CD4-positive, alpha-beta T cell treated with Interleukin-6 for 4 hours (primary cell): Measurements from ENCODE around the gene RSPH4A.
"Not testable (repeated sequence)": the region's sequence is repeated elsewhere in the genome, so short reads cannot be mapped to it uniquely, and the experiment has no call there.

Experiments used
- DNase-seq: peaks from one replicate; pipeline ENCODE4 v3.0.0-alpha.2; 2020; ENCODE audit warnings: mixed read lengths

Gene RSPH4A

DNA sequence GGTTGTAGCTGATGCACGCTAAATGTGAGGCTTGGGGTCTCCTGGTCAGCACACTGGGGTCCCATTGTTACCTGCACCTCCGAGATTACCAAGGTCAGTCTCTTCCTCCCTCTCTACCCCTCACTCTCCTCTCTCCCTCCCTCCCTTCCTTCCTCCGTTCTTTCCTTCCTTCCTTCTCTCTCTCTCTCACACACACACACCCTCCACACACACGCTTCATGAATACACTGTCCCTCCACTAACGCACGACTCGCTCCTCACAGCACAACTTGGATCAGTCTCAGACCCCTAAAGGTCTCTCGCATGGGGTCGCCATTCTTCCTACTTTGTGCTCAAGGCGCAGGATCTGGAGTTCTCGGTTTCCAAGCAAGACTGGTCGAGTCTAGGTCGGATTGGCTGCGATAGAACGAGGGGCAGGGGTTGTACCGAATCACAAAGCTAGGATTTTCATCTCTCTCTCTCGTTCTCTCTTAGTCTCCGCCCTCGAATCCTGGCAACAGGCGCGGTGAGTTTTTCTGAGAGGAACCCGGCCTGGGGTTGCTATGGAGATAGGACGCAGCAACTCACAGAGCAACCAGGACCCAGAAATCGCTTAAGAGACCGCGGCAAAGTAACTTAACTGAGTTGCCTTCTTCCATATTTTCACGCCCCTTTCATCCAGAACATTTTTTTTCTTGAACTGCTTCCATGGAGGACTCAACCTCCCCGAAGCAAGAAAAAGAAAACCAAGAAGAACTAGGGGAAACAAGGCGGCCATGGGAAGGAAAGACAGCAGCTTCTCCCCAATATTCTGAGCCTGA lies at the start of gene RSPH4A:
Gene RSPH4A, plus strand, starts transcription at position 543 of the 800 bp plus-strand sequence. Its CDS starts 145 bp downstream, at position 688.
- peak; percentile 66 for DNase-seq

DNA sequence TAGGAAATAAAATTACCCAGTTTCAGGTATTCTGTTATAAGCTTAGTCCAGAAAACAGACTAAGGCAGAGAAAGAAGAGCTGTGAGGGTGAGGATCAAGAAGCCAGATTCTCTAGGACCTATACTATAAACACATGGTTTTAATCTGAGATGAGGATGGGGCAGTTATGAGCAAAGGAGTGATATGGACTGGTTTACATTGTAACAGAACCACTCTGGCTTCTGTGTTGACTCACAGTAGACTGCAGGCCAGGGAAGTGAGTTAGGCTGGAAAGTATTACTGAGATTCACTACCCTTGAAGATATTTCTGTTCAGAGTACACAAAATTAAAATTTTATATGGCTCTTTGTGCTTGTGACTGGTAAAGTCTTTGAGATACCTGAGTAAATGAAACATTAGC lies 48.2 kb upstream of the RSPH4A start:
- no peak for DNase-seq

DNA sequence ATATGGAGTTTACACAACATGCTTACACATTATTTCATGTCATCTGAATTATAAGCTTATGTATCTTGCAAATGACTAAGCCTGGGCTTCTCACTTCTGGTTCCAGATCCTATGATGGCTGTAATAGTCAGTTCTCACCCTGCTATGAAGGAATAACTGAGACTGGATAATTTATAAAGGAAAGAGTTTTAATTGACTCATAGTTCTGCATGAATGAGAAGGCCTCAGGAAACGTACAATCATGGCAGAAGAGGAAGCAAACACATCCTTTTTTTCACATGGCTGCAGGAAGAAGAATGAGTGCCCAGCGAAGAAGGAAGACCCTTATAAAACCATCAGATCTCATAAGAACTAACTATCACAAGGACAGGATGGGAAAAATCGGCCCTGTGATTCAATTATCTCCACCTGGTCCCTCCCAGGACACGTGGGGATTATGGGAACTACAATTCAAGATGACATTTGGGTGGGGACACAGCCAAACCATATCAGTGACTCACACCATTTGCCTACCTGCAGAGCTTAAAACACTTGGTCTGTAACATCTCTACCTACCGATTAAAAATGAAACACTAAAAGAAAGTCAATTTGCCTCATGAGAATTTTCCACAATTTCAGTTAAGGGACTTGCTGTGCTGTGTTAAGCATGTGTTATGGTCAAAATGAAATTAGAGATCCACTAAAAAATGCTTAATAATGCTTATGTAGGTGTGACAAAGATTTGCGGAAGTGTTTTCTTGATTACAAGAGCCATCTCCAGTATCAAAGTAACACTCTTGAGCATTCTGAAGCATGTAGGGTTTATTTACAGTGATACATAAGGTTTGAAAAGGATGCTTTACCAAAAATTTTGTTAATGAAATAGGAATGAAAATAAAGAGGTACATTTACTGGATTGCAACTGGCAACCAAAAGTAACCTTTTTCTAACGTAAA lies 47.2 kb upstream of the RSPH4A start:
- no peak for DNase-seq

DNA sequence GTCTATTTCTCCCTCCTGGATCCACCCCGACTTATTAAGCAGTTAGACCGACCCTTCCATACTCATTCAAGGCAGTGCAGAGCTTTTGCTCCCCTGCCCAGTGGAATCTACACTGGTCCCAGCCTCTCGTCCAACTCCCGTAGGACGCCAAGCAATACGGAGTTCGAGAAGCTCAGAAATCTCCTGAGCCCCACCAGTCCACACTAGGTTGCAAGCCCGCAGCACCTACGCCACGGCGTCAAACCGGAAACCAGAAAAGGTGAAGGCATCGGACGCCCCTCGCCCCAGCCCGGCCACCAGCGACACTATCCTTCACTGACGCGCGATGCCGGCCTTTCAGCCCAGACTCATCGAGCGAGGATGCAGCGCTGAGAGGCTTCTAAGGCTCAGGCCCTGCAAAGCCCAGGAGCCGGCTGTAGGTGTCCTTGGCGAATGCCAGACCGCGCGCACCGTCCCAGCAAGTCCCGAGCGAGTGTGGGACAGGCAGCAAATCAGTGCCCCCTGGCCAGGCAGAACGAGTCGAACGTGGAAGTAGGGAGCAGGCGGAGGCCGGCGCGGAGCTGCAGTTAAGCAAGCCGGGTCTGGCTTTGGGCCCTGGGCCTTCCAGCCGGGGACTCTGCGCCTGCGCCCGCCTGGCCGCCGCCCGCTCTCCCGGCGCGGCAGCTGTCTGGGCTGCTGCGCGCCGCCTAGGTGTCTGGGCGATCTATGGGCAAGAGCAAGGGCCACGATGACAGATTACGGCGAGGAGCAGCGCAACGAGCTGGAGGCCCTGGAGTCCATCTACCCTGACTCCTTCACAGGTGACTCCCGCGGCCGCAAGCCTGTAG lies 45.2 kb upstream of the RSPH4A start, which contains the start of gene RWDD1:
Gene RWDD1, plus strand, starts transcription at position 649 of the 827 bp plus-strand sequence. Its CDS starts 79 bp downstream, at position 728.
- peak; percentile 98 for DNase-seq

DNA sequence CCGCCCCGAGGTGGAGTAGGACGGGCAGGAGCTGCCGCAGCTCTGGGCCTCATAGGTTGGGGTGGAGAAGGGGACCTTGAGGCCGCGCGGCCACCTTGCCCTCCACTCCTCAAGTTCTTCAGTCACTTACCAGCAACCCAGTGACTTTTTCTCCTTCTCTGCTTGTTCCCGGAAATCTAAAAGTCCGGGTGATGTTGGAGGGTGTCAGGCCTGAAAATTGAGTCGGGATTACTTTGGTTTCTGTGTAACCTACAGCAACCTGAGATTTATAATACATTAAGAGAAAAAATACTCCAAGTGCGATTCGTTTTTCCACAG lies 44.6 kb upstream of the RSPH4A start:
- no peak for DNase-seq

DNA sequence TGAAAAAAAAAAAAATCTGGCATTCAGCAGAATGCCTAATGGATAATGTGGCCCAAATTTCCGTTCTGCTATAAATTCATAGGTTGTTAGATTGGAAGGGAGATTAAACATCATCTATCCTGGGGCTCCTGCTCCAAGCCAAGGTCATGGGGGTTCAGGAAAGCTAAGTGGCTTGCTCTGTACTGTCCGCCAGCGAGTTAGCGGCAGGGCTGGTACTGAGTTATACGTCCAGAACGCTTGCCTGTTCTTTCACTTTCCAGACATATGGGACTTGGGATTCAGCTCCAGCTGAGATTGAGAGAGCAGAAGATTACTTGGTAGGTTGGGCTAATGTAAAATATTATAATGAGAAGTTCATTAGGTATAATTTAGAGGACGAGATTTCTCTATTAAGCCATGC lies 44.1 kb upstream of the RSPH4A start:
- DNase-seq: peak; percentile 6

DNA sequence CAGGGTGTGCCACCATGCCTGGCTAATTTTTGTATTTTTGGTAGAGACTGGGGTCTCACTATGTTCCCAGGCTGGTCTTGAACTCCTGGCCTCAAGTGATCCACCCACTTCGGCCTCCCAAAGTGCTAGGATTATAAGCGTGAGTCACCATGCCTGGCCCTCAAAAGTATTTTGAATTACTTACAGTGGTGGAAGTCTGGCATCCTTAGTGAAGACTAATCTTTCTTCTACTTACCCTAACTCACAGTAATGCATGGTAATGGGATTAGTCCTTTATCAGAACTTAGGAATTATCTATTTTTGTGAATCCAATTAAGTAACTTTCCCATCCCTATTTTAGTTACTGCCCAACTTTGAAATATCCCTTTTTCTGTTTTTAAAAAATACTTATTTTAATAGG lies 41.1 kb upstream of the RSPH4A start:
- no peak for DNase-seq

DNA sequence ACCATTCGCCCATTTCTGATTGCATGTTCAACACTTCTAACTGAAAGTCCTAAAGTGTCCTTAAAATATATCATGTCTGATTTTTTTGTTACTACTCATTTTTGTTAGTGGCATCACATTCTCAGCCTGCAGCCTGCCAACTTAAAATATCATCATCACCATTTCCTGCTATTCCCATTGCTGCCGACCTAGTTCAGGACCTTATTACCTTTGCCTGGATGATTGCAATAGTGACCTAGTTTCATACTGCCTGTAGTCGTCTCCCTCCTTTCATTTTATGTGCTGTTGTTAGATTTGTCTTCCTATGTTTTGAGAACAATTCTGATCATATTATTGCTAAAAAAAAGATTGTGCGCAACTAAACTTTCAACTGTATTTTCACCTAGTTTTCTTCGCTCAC lies 38.8 kb upstream of the RSPH4A start:
- DNase-seq: no peak

DNA sequence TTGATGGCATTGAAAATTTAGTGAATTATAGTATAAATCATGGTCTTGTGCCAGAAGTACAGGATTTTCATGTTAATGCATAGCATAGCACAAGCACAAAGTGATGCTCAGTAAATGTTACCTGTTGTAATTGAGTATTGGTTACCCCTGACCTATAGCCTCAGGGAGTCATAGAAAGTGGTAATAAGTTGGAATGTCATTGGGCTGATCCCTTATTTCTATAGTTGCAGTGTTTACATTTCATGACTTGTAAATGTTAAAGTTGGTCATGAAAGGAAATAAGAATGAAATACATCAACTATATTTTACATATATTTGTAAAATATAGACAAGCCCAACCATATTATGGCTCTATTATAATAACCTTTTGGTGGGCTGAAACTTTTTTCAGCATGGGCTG lies 37.9 kb upstream of the RSPH4A start:
- no peak for DNase-seq

DNA sequence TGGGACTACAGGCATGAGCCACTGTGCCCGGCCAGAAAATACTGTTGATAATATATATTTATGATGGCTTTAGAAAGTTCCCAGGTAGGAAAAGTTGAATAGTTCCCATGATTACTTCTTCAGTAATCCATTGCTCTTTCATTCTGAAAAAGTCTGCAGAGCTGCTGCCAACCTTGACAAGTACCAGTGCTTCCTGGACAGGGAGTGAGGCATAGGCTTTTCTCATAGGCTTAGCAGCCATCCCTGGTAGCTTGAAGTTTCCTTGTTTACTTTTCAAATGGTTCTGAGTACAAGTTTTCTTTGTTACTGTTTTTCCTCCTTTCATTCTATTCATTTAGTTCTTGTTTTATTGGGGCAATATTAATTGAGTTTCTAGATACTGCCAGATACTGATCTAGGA lies 37.1 kb upstream of the RSPH4A start:
- no peak for DNase-seq

DNA sequence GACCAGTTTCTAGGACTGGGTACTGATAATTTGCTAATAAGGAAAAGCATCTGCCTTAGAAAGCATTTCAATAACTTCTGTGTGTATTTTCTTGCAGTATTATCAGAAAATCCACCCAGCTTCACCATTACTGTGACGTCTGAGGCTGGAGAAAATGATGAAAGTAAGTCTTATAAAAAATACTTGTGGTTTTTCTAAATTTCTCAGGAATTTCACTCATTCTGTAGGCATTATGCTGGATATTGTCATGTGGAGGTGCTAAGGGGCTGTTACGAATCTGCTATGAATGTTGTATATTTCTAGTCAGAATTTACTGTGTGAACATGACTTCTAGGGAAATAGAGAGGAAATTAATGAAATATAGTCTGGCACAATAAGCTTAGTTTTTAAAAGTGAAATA lies 36.1 kb upstream of the RSPH4A start:
- DNase-seq: no peak

DNA sequence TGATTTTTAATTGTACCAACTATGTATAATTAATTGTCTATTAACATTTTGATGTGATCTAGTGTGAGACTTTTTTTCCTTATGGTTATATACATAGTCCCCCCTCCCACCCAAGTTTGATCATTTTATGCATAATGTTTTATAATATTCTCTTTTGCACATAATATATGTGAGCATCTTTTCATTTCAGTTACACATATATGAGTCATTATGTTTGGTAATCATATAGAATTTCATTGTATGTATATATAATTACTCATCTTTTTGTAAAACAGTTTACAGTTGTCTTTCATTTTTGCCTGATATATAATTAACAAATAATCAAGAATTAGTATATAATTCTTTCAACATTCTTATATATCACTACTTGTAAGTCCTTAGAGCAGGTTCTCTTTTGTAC lies 30.0 kb upstream of the RSPH4A start:
- no peak for DNase-seq

DNA sequence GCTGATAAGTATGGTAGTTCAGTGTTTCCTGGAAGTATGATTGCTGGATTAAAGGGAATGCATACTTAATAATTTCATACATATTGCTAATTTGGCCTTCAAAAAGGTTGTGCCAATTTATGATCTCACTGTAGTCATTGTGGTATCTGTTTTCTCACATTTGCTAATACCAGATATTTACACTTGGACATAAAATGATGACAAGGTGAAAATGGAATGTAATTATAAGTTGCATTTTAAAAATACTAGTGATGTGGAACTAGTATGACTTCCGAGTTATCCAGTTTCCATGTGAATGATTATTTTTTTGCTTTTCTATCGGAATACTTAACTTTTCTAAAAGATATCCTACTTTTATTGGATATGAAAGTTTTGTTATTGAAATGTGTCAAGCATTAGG lies 29.5 kb upstream of the RSPH4A start:
- DNase-seq: no peak

DNA sequence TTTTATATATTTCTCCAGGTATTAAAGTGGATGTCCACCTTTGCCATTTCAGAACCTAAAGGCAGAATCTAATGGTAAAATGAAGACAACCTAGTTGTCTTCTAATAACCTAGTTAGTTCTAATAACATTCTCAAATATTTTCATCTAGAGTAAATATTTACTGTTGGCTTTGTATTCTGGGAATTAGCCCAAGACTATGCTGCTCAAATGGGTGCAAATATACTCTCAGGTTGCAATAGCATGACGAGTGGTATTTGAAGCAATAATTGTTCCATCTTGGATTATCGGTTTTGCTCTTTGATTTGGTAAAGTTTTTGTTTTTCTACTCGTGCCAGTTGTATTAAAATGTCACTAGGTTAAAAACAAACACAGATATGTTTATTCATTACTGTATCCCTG lies 21.0 kb upstream of the RSPH4A start:
- no peak for DNase-seq

DNA sequence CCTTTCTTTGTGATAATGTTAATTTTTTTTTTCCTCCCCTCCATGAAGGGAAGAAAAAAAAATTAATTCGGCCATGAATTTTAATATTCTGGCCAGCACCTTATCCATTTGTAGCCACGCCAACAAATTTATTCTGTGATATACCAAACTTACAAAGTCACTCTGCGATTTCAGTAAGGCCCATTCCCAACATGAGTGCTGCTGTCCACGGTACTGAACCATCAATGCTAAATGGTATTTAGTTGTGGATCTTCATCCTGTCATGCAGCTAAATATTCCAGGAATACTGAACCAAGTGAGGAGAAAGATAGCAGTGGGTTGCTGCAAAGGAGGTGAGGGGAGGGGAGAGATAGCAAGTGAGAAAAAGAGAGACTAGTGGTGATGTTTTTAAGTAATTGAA lies 19.5 kb upstream of the RSPH4A start:
- no peak for DNase-seq

DNA sequence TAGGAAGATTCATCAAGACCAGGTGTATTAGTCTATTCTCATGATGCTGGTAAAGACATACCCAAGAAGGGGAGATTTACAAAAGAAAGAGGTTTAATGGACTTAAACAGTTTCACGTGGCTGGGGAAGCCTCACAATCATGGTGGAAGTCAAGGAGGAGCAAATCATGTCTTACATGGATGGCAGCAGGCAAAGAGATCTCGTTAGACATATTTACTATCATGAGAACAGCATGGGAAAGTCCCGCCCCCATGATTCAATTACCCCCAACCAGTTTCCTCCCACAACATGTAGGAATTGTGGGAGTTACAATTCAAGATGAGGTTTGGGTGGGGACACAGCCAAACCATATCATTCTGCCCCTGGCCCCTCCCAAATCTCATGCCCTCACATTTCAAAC lies 12.4 kb upstream of the RSPH4A start:
- DNase-seq: not testable (repeated sequence)

DNA sequence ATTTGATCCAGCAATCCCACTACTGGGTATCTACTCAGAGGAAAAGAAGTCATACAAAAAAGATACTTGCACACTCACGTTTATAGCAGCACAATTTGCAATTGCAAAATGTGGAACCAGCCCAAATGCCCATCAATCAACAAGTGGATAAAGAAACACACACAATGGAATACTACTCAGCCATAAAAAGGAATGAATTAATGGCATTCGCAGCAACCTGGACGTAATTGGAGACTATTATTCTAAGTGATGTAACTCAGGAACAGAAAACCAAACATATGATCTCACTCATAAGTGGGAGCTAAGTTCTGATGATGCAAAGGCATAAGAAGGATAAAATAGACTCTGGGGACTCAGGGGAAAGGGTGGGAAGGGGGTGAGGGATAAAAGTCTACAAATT lies 11.4 kb upstream of the RSPH4A start:
- not testable (repeated sequence) for DNase-seq

DNA sequence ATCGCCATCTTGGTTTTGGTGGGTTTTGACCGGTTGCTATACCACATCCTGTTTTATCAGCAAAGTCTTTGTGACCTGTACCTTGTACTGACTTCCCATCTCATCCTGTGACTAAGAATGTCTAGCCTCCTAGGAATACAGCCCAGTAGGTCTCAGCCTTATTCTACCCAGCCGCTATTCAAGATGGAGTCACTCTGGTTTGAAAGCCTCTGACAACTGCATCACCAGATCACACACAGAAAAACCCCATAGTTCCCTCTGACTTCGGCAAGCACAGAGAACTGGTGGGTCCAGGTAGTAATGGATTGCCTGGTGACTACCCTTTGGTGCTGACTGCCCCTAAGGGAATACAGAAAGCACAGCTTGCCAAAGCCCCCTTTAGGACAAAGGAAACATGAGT lies 10.3 kb upstream of the RSPH4A start:
- no peak for DNase-seq

DNA sequence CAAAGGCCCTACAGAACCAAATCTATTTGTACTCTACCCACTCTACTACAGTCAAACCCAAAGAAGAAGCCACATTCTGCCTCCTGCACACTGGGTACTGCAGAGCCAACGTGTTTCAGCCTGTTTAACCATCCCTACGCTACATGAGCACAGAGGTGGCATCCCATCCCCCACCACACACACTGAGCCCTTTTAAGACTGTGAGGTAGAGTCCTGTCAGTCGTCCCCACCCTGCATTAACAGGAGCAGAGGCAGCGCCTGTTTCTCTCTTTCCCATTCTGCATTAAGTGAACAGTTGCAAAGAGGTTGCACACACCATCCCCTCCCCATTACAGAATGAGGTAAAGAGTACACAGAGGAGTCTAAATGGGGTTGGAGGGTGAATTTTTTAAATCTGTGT lies 5.2 kb upstream of the RSPH4A start:
- DNase-seq: no peak

DNA sequence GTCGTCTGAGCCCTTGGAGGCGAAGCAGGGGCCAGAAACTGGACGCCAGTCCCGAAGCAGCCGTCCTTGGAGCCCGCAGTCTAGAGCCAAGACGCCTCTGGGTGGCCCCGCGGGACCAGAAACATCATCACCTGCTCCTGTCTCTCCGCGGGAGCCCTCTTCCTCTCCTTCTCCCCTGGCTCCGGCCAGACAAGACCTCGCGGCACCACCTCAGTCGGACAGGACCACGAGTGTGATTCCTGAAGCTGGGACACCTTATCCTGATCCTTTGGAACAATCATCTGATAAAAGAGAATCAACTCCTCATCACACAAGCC lies 416 bp downstream of the RSPH4A start:
- peak; percentile 22 for DNase-seq

DNA sequence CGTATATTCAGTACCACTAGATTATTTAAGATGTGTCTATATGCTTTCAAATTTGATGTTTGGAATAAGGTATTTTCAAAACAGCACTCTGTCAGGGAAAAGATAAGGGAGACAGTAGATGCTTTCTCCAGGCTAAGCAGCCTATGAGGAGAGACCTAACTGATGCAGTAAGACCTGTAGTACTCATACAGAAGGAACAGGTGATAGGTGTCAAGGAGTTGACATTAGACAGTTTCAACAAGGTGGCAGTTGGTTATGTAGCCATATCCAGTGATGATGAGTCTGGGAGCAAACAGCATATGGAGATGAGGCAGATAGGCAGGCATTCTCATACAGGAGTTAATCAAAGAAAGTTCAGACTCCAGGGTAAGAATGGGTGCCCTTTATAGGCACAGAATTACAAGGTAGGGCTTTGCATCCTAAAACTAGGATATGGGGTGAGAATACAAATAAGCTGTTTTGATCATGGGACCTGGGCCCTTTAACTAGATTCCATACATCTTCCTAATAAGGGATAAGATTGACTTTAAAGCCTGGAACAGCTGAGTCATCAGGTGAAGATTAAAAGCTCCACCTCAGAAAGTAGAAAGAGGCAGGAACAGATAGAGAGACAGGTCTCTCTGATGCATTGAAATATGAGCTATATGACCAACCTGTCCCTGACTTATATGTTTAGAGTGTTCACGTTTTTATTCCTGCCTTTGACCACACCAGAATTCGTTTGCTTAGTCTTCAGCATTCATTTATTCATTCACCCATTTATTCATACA lies 7.9 kb downstream of the RSPH4A start:
- no peak for DNase-seq

DNA sequence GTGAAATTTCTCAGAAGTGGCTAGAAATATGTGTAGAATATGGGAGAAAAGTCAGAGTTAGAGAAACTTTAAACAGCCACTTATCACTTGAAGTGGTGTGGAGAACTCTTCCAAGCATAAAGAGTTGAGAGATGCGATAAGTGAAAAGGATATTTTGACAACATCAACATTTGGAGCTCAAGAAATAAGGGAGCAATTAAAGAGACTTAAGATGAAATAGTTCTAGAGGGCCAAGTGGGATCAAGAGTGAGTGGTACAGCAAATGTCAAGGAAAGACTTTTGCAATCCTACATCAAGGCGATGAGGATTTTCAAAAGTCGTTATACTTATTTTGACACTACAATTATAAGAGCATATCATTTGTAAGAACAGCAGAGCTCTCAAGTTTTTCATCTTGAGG lies 9.6 kb downstream of the RSPH4A start:
- DNase-seq: no peak

DNA sequence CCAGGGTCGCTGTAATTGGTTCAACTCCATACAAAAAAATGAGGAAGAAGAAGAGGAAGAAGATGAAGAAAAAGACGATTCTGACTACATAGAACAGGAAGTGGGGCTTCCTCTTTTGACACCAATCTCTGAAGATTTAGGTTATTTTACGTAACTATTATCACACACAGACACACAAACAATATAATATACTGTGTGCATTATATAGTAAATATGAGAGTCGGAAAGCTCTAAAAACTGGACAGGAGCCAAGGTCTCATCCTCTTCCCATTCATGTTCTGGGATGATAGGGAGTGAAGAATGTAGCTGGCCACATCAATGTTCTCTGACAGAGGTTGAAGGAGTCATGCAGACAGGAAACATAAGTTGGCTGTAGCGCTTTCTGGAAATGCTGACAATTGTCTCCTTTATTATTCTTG lies 13.3 kb downstream of the RSPH4A start:
- DNase-seq: no peak
